Endothelial cell of umbilical vein (primary cell): Measurements from ENCODE around the gene SDC3. TPM values are rescaled to one million over a fixed set of nuclear protein-coding genes. Genes with fewer than 3 reads are reported as not detected.

Experiments used
- BruUV-seq: library from RNA; stranded (reverse); fragments of 400-500 nt; replicated peaks from 2 replicates; lab custom pipeline; 2021; lab: Mats Ljungman, UMichigan
- CTCF ChIA-PET: fragments of 300-600, 350-600 bp; sonication (Branson Sonifier 250); formaldehyde crosslinking; loops from one replicate; lab custom pipeline; 2021; ENCODE audit warnings: antibody characterized with exemption, inconsistent platforms; lab: Charles Lee
- POLR2A ChIA-PET: fragments of 300-600, 350-600 bp; sonication (Branson Sonifier 250); formaldehyde crosslinking; loops from one replicate; lab custom pipeline; 2021; ENCODE audit warnings: antibody characterized with exemption, inconsistent platforms; lab: Charles Lee
- DNase-seq: peaks from one replicate; pipeline ENCODE4 v3.0.0-alpha.2; 2011; ENCODE audit warnings: low read depth, low spot score
- FAIRE-seq: peaks from 2 replicates; lab custom pipeline; 2011; peaks lifted over from hg19 to GRCh38; lab: Jason Lieb, UNC
- H2AFZ ChIP-seq: 2 replicates; pipeline ENCODE4 v1.6.0; 2012; ENCODE audit warnings: low read depth, low read length, control low read depth, inconsistent platforms
- H3K27ac ChIP-seq: 2 replicates; pipeline ENCODE4 v1.5.1; 2011; ENCODE audit warnings: low read depth, mild to moderate bottlenecking, control low read depth, low read length, moderate library complexity; ENCODE audit not compliant: insufficient read depth
- H3K27me3 ChIP-seq, 2 experiments: 2 replicates each; pipeline versions ENCODE4 v1.6.0 to v1.6.1; 2011; ENCODE audit warnings: low read length in 2 of 2, mixed read lengths in 1 of 2; ENCODE audit not compliant: control insufficient read depth in 2 of 2, insufficient read depth in 2 of 2
- H3K36me3 ChIP-seq, 2 experiments: 2 replicates in 1 of 2; 3 replicates in 1 of 2; pipeline ENCODE4 v1.5.1; 2011; ENCODE audit warnings: low read length in 2 of 2, mild to moderate bottlenecking in 1 of 2, moderate library complexity in 1 of 2; ENCODE audit not compliant: control insufficient read depth in 2 of 2, insufficient read depth in 2 of 2; ENCODE audit errors: extremely low read depth in 1 of 2
- H3K4me1 ChIP-seq: 3 replicates; pipeline ENCODE4 v1.5.1; 2011; ENCODE audit warnings: mild to moderate bottlenecking, low read length; ENCODE audit not compliant: control insufficient read depth, insufficient read depth; ENCODE audit errors: extremely low read depth
- H3K4me2 ChIP-seq: 2 replicates; pipeline ENCODE4 v1.6.1; 2011; ENCODE audit warnings: low read length, control low read depth, mixed read lengths; ENCODE audit not compliant: insufficient read depth
- H3K4me3 ChIP-seq, 3 experiments: fragments of 200-600 bp in 1 of 3; sonication (generic), shearing (Covaris generic) in 1 of 3; replicated peaks in 1 of 3; 2 replicates each; pipeline ENCODE4 v1.5.1; 2011 to 2016; ENCODE audit warnings: control low read depth in 3 of 3, low read length in 3 of 3, mild to moderate bottlenecking in 2 of 3, inconsistent platforms in 1 of 3, low read depth in 1 of 3, moderate library complexity in 1 of 3; ENCODE audit not compliant: insufficient read depth in 1 of 3
- H3K79me2 ChIP-seq: 2 replicates; pipeline ENCODE4 v1.6.0; 2012; ENCODE audit warnings: low read length, inconsistent platforms; ENCODE audit not compliant: control insufficient read depth, insufficient read depth
- H3K9ac ChIP-seq: replicated peaks from 2 replicates; pipeline ENCODE3; 2011; ENCODE audit warnings: low read length, control low read depth; ENCODE audit not compliant: insufficient read depth; ENCODE audit errors: extremely low read depth
- H3K9me1 ChIP-seq: replicated peaks from 3 replicates; pipeline ENCODE4 v1.6.0; 2011; ENCODE audit warnings: mild to moderate bottlenecking, low read length; ENCODE audit not compliant: control insufficient read depth, insufficient read depth; ENCODE audit errors: extremely low read depth
- H3K9me3 ChIP-seq: replicated peaks from 2 replicates; pipeline ENCODE4 v1.5.1; 2012; ENCODE audit warnings: low read length, inconsistent platforms; ENCODE audit not compliant: control insufficient read depth, insufficient read depth
- H4K20me1 ChIP-seq: replicated peaks from 2 replicates; pipeline ENCODE3; 2011; ENCODE audit warnings: mild to moderate bottlenecking, low read length; ENCODE audit not compliant: control insufficient read depth, insufficient read depth; ENCODE audit errors: extremely low read depth
- CTCF ChIP-seq, 2 donors: IDR thresholded peaks; 1 replicate in 1 of 2; 2 replicates in 1 of 2; pipeline ENCODE4 v1.5.1; 2011; ENCODE audit warnings: low read length in 2 of 2, mild to moderate bottlenecking in 2 of 2, moderate library complexity in 2 of 2, control low read depth in 1 of 2, inconsistent platforms in 1 of 2, low read depth in 1 of 2; ENCODE audit not compliant: insufficient read depth in 1 of 2; ENCODE audit errors: extremely low read depth in 1 of 2
- EZH2 ChIP-seq: IDR thresholded peaks from 2 replicates; pipeline ENCODE4 v1.6.1; 2012; ENCODE audit warnings: borderline replicate concordance, low read depth, mild to moderate bottlenecking, moderate library complexity, low read length, inconsistent platforms; ENCODE audit not compliant: severe bottlenecking
- FOS ChIP-seq: IDR thresholded peaks from 2 replicates; pipeline ENCODE4 v1.6.1; 2011; ENCODE audit warnings: mild to moderate bottlenecking, low read length, moderate library complexity, borderline replicate concordance; ENCODE audit not compliant: insufficient read depth
- GATA2 ChIP-seq: IDR thresholded peaks from 2 replicates; pipeline ENCODE4 v1.7.0; 2011; ENCODE audit warnings: low read depth, mild to moderate bottlenecking, moderate library complexity, mixed read lengths, low read length; ENCODE audit not compliant: insufficient read length, insufficient read depth
- JUN ChIP-seq: IDR thresholded peaks from 2 replicates; pipeline ENCODE4 v1.6.1; 2011; ENCODE audit warnings: borderline replicate concordance, low read depth; ENCODE audit not compliant: insufficient read length, insufficient read depth
- MAX ChIP-seq: IDR thresholded peaks from 2 replicates; pipeline ENCODE4 v1.6.1; 2011; ENCODE audit not compliant: insufficient read depth, insufficient read length
- MYC ChIP-seq: IDR thresholded peaks from one replicate; pipeline ENCODE4 v1.6.1; 2011; ENCODE audit warnings: mild to moderate bottlenecking, low read depth, low read length
- POLR2A ChIP-seq: IDR thresholded peaks from 2 replicates; pipeline ENCODE4 v1.6.1; 2012; ENCODE audit warnings: low read depth, mild to moderate bottlenecking, control low read depth, low read length
- POLR2AphosphoS5 ChIP-seq: IDR thresholded peaks from 2 replicates; pipeline ENCODE4 v1.6.1; 2012; ENCODE audit warnings: low read depth, mild to moderate bottlenecking, control low read depth, low read length, moderate library complexity; ENCODE audit not compliant: insufficient read depth
- dilution Hi-C: fragments of 300-500 bp; cut with MboI; formaldehyde crosslinking; loops from one replicate; pipeline ENCODE4 v1.15.0; 2019; ENCODE audit warnings: low sequenced_read_pairs; ENCODE audit not compliant: extremely low pct_ligation_motif_present
- intact Hi-C: fragments of 100-400 bp; cut with micrococcal nuclease; formaldehyde crosslinking; loops from one replicate; pipeline ENCODE4 v1.10.0; 2022
- polyA plus RNA-seq, 4 experiments: library from polyadenylated mRNA; depleted of rRNA in 3 of 4; stranded (reverse) in 3 of 4; unstranded in 1 of 4; fragments of >200 nt; gene quantifications; 2 replicates each; pipeline versions ENCODE4 v1.2.1 to v1.2.3, GENCODE V29; 2011 to 2012; ENCODE audit warnings: missing spikeins in 1 of 4
- total RNA-seq: library from RNA; stranded (reverse); gene quantifications from 2 replicates; pipeline ENCODE4 v1.2.3, GENCODE V29; 2021

Gene SDC3
- total and polyA plus RNA-seq, 2 donors (not counting 3 experiments of a cell fraction or from before 2014, with no cell fraction given): 7.1 to 25.9 TPM

DNA sequence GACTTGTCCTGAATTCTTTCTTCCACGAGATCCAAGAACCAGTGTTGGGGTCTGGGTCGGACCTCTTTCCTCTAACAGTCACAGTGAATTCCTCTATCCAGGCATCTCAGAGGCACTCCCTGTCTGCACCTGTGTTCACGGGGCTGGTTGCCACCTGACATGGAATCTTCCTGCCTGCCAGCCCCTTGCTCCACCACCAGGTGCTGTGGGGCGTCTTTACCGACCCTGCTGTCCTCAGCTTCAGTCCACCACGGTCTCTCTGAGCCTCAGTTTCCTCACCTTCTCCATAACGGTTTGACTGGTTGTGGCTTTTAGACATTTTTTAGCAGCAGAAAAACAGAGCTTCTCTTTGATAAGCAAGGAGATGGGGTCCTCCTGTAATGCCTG is 62.7 kb downstream of the SDC3 start:
- Histone ChIP-seq H3K79me2 (no peaks in the 10 kb centered on the region), H3K9ac (no peak overlapping the region), H3K4me2 (no peak overlapping the region), H4K20me1 (no peaks in the 10 kb centered on the region), H3K9me1 (no peaks in the 10 kb centered on the region), H3K27ac (no peak overlapping the region), H3K4me3 (no peak overlapping the region), H3K36me3 (no peaks in the 10 kb centered on the region), H3K9me3 (no peaks in the 10 kb centered on the region), H3K27me3 (peaks cover 36 to 37% of the 10 kb centered on the region in 2 experiments), H3K4me1 (peaks cover 21% of the 10 kb centered on the region), H2AFZ (no peak overlapping the region)
- POLR2A ChIA-PET: interaction anchor here (0.5 to 2.7 kb wide), 2 partner anchors 14 to 22 kb away, joined by 7 to 9 read pairs; no protein-coding TSS in a partner anchor
- intact Hi-C loops: loop anchor here (2.0 kb wide), 1 partner anchor 45 kb away; no protein-coding TSS in a partner anchor
- dilution Hi-C loops: no loop called here
- no peak for DNase-seq
- TF ChIP-seq GATA2 (no peak), EZH2 (no peak), JUN (no peak), CTCF (IDR thresholded peaks at IDR 0.05; ENCODE audit: extremely low read depth in 1 of 2, insufficient read depth in 1 of 2, low read depth in 1 of 2, low read length in 2 of 2) (no peak), MYC (no peak), POLR2AphosphoS5 (no peak), MAX (no peak), POLR2A (no peak), FOS (no peak)
- BruUV-seq: no TSS peak
- FAIRE-seq: no peak
- CTCF ChIA-PET: interaction anchor here (0.8 to 1.2 kb wide), 3 partner anchors 30 to 66 kb away, joined by 3 to 6 read pairs (median 3); no protein-coding TSS in a partner anchor
